GM12865 (cell line): Measurements from ENCODE around the gene PIEZO2.
A peak's percentile ranks its signal among the peaks of the same experiment; 100 is the strongest.

Experiments
- DNase-seq: peaks from one replicate; pipeline ENCODE4 v3.0.0; 2010; ENCODE audit warnings: low read depth
- H3K4me3 ChIP-seq: 2 replicates; pipeline ENCODE4 v1.5.1; 2011; ENCODE audit warnings: mild to moderate bottlenecking, low read depth, low read length, control low read depth
- CTCF ChIP-seq: IDR thresholded peaks from 2 replicates; pipeline ENCODE4 v1.5.1; 2011; ENCODE audit warnings: low read length, control low read depth, low read depth, inconsistent platforms; ENCODE audit not compliant: insufficient read depth; ENCODE audit errors: missing control alignments

Gene PIEZO2

GRCh38 chr18:10877987-10878386, 271.4 kb downstream of the PIEZO2 start:
- H3K4me3 ChIP-seq: no peak overlapping the region
- DNase-seq: peak; percentile 43
- no peak for TF ChIP-seq CTCF

GRCh38 chr18:10875811-10876210, 273.6 kb downstream of the PIEZO2 start:
- DNase-seq: no peak
- TF ChIP-seq CTCF: no peak
- H3K4me3 ChIP-seq: no peak overlapping the region

- no peak for DNase-seq
- TF ChIP-seq CTCF: no peak
These were observed 277.1 kb downstream of the PIEZO2 start for GRCh38 chr18:10872304-10872703.

DNA sequence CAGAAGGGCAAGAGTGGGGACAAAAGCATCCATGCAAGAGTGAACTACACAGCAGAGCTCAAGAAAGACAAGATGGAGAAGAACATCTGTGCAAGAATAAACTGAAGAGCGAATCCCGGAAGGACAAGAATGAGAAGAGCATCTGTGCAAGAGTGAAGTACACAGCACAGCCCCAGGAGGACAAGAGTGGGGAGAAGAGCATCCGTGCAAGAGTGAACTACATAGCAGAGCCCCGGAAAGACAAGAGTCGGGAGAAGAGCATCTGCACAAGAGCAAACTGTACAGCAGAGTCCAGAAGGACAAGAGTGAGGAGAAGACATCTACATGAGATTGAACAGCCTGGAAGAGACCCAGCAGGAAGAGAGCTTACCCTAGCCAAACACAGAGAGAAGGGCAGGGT, 284.6 kb downstream of the PIEZO2 start:
- H3K4me3 ChIP-seq: no peak overlapping the region
- no peak for TF ChIP-seq CTCF
- no peak for DNase-seq

More at GRCh38 chr18:10872304-10872703, 277.1 kb downstream of the PIEZO2 start:
- no peak overlapping the region for H3K4me3 ChIP-seq

DNA sequence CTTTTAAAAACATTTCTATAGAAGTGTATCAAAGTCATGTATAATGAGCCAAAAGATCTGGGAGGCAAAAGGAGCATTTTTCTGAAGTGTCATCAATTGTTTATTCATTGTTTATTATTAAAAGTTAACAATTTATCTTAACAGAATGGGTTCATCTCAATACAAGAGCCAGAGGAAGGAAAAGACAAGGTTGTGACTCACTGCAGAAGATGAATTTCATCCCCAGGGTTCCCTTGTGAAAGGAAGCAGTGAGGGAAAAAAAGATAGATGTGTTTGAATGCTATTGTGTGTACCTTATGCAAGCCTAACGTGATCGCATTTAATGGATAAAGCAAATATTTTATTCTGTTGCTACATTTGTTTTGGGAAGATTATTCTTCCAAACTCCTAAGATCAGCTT, 286.3 kb downstream of the PIEZO2 start:
- DNase-seq: no peak
- no peak for TF ChIP-seq CTCF
- no peak overlapping the region for H3K4me3 ChIP-seq

- TF ChIP-seq CTCF: no peak
- DNase-seq: no peak
- no peak overlapping the region for H3K4me3 ChIP-seq
These were observed 288.4 kb downstream of the PIEZO2 start for GRCh38 chr18:10860928-10861327.

DNA sequence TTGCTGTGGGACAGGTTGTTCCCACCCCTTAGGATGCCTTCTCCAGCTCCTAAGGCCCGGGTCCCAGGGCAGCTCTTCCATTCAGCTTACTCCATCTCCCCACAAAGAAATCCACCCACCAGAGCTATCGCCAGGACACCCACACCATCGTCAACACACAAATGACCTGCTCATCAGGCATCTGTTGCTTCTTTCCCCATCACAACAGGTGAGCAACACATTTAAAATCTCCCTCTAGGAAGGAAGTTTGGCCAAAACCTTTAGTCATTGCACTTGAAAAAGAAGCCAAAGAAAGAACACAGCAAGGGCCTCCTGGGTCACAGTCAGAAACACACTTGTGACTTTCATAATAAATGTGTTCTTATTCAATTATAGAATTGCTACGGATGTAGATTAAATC, 289.0 kb downstream of the PIEZO2 start:
- no peak overlapping the region for H3K4me3 ChIP-seq
- TF ChIP-seq CTCF: no peak
- DNase-seq: no peak
